ENCODE measurements around the gene GRIK3. TPM values are rescaled to one million over a fixed set of nuclear protein-coding genes. Genes with fewer than 3 reads are reported as not detected.
"Not testable (repeated sequence)": the region's sequence is repeated elsewhere in the genome, so short reads cannot be mapped to it uniquely, and the experiment has no call there.

Gene GRIK3
- total RNA-seq, 3 donors from 2014 or later (not counting 1 experiment from before 2014, with no cell fraction given), result not detected

DNA sequence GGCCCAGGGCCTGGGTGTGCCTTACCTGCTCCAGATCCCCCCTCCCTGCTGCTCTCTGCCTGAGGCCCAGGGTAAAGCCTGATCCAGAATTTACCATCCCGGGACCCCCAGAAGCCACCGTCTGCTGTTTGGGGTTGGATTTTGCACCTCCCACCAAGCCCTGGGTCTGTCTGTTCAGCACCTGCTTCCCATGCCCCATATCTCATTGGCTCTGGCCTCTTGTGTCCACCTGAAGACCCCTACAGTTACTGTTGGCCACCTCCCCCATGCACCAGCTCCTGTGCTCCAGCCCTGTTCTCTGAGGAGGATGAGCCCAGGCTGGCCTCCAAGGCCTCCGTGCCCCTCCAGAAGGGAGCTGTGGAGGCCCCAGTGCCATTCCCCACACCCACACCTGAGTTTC, 113.9 kb downstream of the GRIK3 start:
- intact Hi-C loops (cut with micrococcal nuclease), result no loop called here

GRCh38 chr1:36919491-36920145, 114.7 kb downstream of the GRIK3 start:
- H3K4me3 ChIP-seq (ENCODE audit: low read length), result no peak overlapping the region
- Mint-ChIP-seq H3K27ac (no peak overlapping the region), H3K36me3 (no peaks in the 10 kb centered on the region), H3K9me3 (no peaks in the 10 kb centered on the region), H3K4me1 (no peaks in the 10 kb centered on the region), H3K4me3 (no peak overlapping the region), H3K27me3 (ENCODE audit: low read depth in 2 of 2) (peaks cover 4 to 17% of the 10 kb centered on the region in 2 donors)
- no peak for DNase-seq
- no peak for ATAC-seq
- WGBS (ENCODE audit: insufficient coverage), result 69% methylated on average over 9 of the region's 9 CpGs
- H3K9me3 ChIP-seq (ENCODE audit: control insufficient read depth, insufficient read depth, low read length), result no peaks in the 10 kb centered on the region
- intact Hi-C loops (cut with micrococcal nuclease), result no loop called here
- H3K27ac ChIP-seq (ENCODE audit: low read length), result no peak overlapping the region
- no peaks in the 10 kb centered on the region for H3K36me3 ChIP-seq (ENCODE audit: control insufficient read depth, insufficient read depth, low read length)
- H3K27me3 ChIP-seq (ENCODE audit: control insufficient read depth, insufficient read depth, low read length), result no peaks in the 10 kb centered on the region
- no peak for TF ChIP-seq CTCF (IDR thresholded peaks at IDR 0.05)
- no peaks in the 10 kb centered on the region for H3K4me1 ChIP-seq (ENCODE audit: control insufficient read depth, insufficient read depth, low read length)

More for the DNA sequence above, 113.9 kb downstream of the GRIK3 start:
- no peaks in the 10 kb centered on the region for H3K4me1 ChIP-seq (ENCODE audit: control insufficient read depth, insufficient read depth, low read length)
- WGBS (ENCODE audit: insufficient coverage), result 74% methylated on average over 3 of the region's 3 CpGs
- Mint-ChIP-seq H3K9me3 (no peaks in the 10 kb centered on the region), H3K4me1 (no peaks in the 10 kb centered on the region), H3K27me3 (ENCODE audit: low read depth in 2 of 2) (peaks cover 4 to 10% of the 10 kb centered on the region in 2 donors), H3K27ac (no peak overlapping the region), H3K4me3 (no peak overlapping the region), H3K36me3 (no peaks in the 10 kb centered on the region)
- H3K9me3 ChIP-seq (ENCODE audit: control insufficient read depth, insufficient read depth, low read length), result no peaks in the 10 kb centered on the region
- no peaks in the 10 kb centered on the region for H3K36me3 ChIP-seq (ENCODE audit: control insufficient read depth, insufficient read depth, low read length)
- no peak overlapping the region for H3K4me3 ChIP-seq (ENCODE audit: low read length)
- ATAC-seq (no peak), DNase-seq (no peak)
- H3K27me3 ChIP-seq (ENCODE audit: control insufficient read depth, insufficient read depth, low read length), result no peaks in the 10 kb centered on the region
- TF ChIP-seq CTCF (IDR thresholded peaks at IDR 0.05), result no peak
- no peak overlapping the region for H3K27ac ChIP-seq (ENCODE audit: low read length)

- no peak overlapping the region for H3K27ac ChIP-seq (ENCODE audit: low read length)
- H3K36me3 Mint-ChIP-seq, result no peaks in the 10 kb centered on the region
- no peaks in the 10 kb centered on the region for H3K36me3 ChIP-seq (ENCODE audit: control insufficient read depth, insufficient read depth, low read length)
- H3K4me1 ChIP-seq (ENCODE audit: control insufficient read depth, insufficient read depth, low read length), result no peaks in the 10 kb centered on the region
- no peak overlapping the region for H3K27ac Mint-ChIP-seq
- no peaks in the 10 kb centered on the region for H3K9me3 Mint-ChIP-seq
- H3K4me1 Mint-ChIP-seq, result no peaks in the 10 kb centered on the region
- peaks cover 7 to 27% of the 10 kb centered on the region in 2 donors for H3K27me3 Mint-ChIP-seq (ENCODE audit: low read depth in 2 of 2)
- no peak for DNase-seq
- 83% methylated on average over 4 of the region's 4 CpGs for WGBS (ENCODE audit: insufficient coverage)
- H3K4me3 ChIP-seq (ENCODE audit: low read length), result no peak overlapping the region
- no peaks in the 10 kb centered on the region for H3K27me3 ChIP-seq (ENCODE audit: control insufficient read depth, insufficient read depth, low read length)
- H3K4me3 Mint-ChIP-seq, result no peak overlapping the region
- no peaks in the 10 kb centered on the region for H3K9me3 ChIP-seq (ENCODE audit: control insufficient read depth, insufficient read depth, low read length)
- ATAC-seq, result no peak
- intact Hi-C loops (cut with micrococcal nuclease), result no loop called here
- TF ChIP-seq CTCF (IDR thresholded peaks at IDR 0.05), result no peak
These were observed 115.7 kb downstream of the GRIK3 start for GRCh38 chr1:36918604-36919003.

GRCh38 chr1:36916542-36916941, 117.8 kb downstream of the GRIK3 start:
- H3K27ac Mint-ChIP-seq; intact Hi-C loops (cut with micrococcal nuclease); H3K4me3 ChIP-seq (ENCODE audit: low read length); H3K4me1 ChIP-seq (ENCODE audit: control insufficient read depth, insufficient read depth, low read length); H3K9me3 Mint-ChIP-seq; H3K36me3 Mint-ChIP-seq; H3K4me3 Mint-ChIP-seq; H3K4me1 Mint-ChIP-seq; H3K36me3 ChIP-seq (ENCODE audit: control insufficient read depth, insufficient read depth, low read length); H3K9me3 ChIP-seq (ENCODE audit: control insufficient read depth, insufficient read depth, low read length); H3K27ac ChIP-seq (ENCODE audit: low read length); H3K27me3 ChIP-seq (ENCODE audit: control insufficient read depth, insufficient read depth, low read length); ATAC-seq; DNase-seq: not testable (repeated sequence)
- H3K27me3 Mint-ChIP-seq (ENCODE audit: low read depth in 2 of 2), result peaks cover 11 to 41% of the 10 kb centered on the region in 2 donors
- WGBS (ENCODE audit: insufficient coverage), result 88% methylated on average over 3 of the region's 3 CpGs
